ENCODE results near the gene LPP.

DNA sequence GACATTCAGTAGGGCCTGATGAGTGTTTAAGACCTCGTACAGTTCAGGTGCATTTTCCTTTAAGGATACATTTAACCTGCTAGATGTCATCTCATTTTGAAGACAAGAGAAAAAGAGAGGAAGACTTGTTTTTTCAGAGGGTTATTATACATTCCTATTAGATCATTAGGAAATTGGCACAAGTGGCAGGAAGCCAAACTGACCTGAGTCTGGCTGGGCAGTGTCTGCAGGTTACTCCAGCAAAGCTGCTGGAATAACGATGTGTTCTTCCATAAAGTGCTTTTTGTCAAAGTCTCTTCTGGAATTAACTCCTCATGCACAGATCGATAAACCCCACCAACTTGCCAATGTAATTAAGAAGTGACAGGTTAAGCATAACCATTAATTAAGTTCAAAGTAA, 621.5 kb downstream of the LPP start:
- no peak for TF ChIP-seq POLR2A (IDR thresholded peaks at IDR 0.05; ENCODE audit: low read depth, low read length)
- TF ChIP-seq, protein P1, sequence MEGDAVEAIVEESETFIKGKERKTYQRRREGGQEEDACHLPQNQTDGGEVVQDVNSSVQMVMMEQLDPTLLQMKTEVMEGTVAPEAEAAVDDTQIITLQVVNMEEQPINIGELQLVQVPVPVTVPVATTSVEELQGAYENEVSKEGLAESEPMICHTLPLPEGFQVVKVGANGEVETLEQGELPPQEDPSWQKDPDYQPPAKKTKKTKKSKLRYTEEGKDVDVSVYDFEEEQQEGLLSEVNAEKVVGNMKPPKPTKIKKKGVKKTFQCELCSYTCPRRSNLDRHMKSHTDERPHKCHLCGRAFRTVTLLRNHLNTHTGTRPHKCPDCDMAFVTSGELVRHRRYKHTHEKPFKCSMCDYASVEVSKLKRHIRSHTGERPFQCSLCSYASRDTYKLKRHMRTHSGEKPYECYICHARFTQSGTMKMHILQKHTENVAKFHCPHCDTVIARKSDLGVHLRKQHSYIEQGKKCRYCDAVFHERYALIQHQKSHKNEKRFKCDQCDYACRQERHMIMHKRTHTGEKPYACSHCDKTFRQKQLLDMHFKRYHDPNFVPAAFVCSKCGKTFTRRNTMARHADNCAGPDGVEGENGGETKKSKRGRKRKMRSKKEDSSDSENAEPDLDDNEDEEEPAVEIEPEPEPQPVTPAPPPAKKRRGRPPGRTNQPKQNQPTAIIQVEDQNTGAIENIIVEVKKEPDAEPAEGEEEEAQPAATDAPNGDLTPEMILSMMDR (conservative IDR thresholded peaks at IDR 0.05; ENCODE audit: low read depth, low read length) = no peak
- no peak for TF ChIP-seq RFX5 (IDR thresholded peaks at IDR 0.05; ENCODE audit: low read depth, low read length)
- TF ChIP-seq NFE2L2 (IDR thresholded peaks at IDR 0.05; ENCODE audit: low read depth, low read length) = no peak
- TF ChIP-seq, protein P2, sequence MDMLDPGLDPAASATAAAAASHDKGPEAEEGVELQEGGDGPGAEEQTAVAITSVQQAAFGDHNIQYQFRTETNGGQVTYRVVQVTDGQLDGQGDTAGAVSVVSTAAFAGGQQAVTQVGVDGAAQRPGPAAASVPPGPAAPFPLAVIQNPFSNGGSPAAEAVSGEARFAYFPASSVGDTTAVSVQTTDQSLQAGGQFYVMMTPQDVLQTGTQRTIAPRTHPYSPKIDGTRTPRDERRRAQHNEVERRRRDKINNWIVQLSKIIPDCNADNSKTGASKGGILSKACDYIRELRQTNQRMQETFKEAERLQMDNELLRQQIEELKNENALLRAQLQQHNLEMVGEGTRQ (IDR thresholded peaks at IDR 0.05; ENCODE audit: low read depth, low read length) = no peak
- no peak for TF ChIP-seq SMC3 (IDR thresholded peaks at IDR 0.05; ENCODE audit: low read depth, low read length)
- TF ChIP-seq CEBPB (IDR thresholded peaks at IDR 0.05; ENCODE audit: low read depth, low read length) = no peak
- TF ChIP-seq RAD21 (IDR thresholded peaks at IDR 0.05; ENCODE audit: low read length) = no peak
- no peak for TF ChIP-seq CHD1 (IDR thresholded peaks at IDR 0.05; ENCODE audit: low read depth, low read length)
- no peak for TF ChIP-seq MAZ (IDR thresholded peaks at IDR 0.05; ENCODE audit: borderline replicate concordance, low read depth, low read length)
- TF ChIP-seq MAFK (IDR thresholded peaks at IDR 0.05; ENCODE audit: low read depth, low read length) = no peak
